ENCODE measurements around the gene ART4. TPM values are rescaled to one million over a fixed set of nuclear protein-coding genes. Genes with fewer than 3 reads are reported as not detected.

Gene ART4, protein sequence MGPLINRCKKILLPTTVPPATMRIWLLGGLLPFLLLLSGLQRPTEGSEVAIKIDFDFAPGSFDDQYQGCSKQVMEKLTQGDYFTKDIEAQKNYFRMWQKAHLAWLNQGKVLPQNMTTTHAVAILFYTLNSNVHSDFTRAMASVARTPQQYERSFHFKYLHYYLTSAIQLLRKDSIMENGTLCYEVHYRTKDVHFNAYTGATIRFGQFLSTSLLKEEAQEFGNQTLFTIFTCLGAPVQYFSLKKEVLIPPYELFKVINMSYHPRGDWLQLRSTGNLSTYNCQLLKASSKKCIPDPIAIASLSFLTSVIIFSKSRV
- total RNA-seq: 23.8 and 42.1 TPM in 2 replicates

GRCh38 chr12:14843425-14843887 lies at the start of gene ART4:
Gene ART4, minus strand, starts transcription at chr12:14843526. Its CDS starts 413 bp downstream, at chr12:14843113.

DNA sequence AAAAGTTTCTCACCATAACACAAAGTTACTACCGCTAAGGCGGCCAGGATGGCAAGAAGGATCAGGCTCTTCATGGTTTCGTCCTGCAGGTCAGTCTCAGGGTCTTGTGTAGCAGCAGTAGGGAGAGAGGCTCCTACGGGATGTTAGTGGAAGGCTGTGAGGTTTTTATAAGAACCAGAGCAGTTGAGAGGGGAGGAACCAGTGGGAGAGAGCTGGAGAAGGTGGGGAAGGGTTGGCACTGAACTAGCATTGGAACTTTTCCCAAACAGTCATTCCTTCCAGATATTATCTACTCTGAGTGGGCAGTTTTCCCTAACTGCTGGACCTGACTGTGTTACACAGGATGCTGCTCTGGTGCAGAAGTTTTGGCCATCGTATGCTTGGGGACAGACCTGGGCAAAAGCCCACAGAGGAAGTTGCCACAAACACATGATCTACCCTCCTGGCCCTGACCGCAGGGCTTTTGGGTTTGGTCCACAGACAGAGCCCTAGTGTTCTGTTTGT lies 42.4 kb upstream of the ART4 start, which contains the start of gene MGP:
MGP (minus strand) TSS at position 137 of the 504 bp plus-strand sequence; CDS start at position 74, 63 bp downstream.

GRCh38 chr12:14814014-14814413 lies 29.3 kb downstream of the ART4 start, which contains the start of gene SMCO3:
Gene SMCO3, minus strand, starts transcription at chr12:14814182. Its CDS starts 7,502 bp downstream, at chr12:14806680.

GRCh38 chr12:14803011-14803829 lies 40.1 kb downstream of the ART4 start, which contains the start of the genes C12orf60 and WBP11:
Gene C12orf60, plus strand, starts transcription at chr12:14803670. Its CDS starts 19,266 bp downstream, at chr12:14822936.
Gene WBP11, minus strand, starts transcription at chr12:14803478. Its CDS starts 2,095 bp downstream, at chr12:14801383.

Other genes starting within 250 kb of the ART4 start
- gene GUCY2C, start 146.9 kb downstream of the ART4 start, total RNA-seq: not detected in 2 replicates
- gene WBP11, start 40.0 kb downstream of the ART4 start, total RNA-seq: 17.0 and 23.5 TPM in 2 replicates
- gene C12orf60, start 39.9 kb downstream of the ART4 start, total RNA-seq: 1.6 and 2.2 TPM in 2 replicates
- gene SMCO3, start 29.3 kb downstream of the ART4 start, total RNA-seq: 0.10 and 0.65 TPM in 2 replicates
- gene MGP, start 42.3 kb upstream of the ART4 start, total RNA-seq: 81.4 and 247 TPM in 2 replicates
- gene ERP27, start 95.0 kb upstream of the ART4 start, total RNA-seq: 0.33 and 1.3 TPM in 2 replicates
- gene ARHGDIB, start 118.1 kb upstream of the ART4 start, total RNA-seq: 583 and 636 TPM in 2 replicates
- not detected in 2 replicates for gene PDE6H, start 129.5 kb upstream of the ART4 start, total RNA-seq

Data from vein endothelial cell (primary cell).